ENCODE data around the gene ZNF618.

ZNF618 gene

DNA sequence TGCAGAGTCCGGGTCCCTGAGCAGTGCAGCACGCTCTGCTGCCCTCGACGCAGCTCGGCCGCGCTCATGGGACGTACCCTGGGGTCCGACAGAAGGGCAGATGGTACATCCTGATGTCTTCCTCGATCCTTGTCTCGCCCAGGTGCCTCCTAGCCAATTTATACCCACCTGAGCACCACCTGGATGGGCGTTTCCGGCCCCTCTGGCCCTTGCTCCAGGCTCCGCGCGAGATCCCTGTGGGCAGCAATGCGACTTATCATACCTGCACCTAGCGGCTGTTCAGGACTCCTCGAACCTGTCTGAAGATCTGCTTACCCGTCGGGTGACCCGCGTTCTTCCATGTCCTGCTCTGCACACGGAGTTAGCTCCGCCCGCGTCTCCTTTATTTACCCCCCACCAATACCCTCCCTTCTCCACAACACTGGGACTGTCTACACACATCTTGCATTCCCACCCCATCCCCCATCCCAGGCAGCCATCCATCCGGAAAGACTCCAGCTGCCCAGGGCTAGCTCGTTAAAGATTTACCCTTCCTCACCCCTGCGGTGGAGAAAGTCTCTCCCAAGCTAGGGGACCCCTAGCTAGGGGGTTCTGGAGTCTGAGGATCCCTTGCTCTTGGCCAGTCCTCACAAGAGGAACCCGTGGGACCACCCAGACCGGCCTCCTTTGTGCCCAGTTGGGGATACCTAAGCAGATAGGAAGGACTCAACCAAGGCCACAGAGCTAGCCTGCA lies 223.0 kb downstream of the ZNF618 start, which contains the start of gene KIF12:
Gene KIF12, minus strand, starts transcription at position 357 of the 733 bp plus-strand sequence. Its CDS starts 16 bp downstream, at position 341.
- DNase-seq (ENCODE audit: low read depth in 2 of 2), result no peak

DNA sequence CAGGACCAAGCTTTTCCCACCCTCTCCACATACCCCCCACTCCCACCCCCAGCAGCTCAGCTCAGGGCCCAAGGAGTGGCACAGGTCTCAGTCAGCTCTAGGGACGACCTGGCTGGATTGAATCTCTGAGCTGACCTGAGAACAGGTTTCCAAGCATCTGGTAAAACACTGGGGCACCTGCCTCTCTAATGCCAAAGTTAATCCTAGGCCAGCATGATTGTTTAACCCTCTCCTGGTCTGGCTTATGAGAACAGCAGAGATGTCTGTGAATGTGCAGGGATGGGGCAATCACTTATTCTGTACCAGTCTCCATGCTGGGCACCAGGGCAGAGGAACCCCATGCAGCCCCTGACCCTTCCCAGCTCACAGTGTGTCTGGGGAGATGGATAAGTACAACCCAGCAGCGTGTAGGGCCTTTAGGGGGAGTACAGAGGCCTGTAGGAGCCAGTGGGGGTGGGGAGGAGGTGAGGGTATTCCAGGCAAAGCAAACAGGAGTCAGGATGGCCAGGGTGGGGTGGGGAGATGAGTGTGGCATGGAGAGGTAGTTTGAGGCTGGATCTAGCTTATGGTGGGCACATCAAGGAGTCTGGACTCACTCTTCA lies 223.7 kb downstream of the ZNF618 start:
- DNase-seq (ENCODE audit: low read depth in 2 of 2), result no peak

DNA sequence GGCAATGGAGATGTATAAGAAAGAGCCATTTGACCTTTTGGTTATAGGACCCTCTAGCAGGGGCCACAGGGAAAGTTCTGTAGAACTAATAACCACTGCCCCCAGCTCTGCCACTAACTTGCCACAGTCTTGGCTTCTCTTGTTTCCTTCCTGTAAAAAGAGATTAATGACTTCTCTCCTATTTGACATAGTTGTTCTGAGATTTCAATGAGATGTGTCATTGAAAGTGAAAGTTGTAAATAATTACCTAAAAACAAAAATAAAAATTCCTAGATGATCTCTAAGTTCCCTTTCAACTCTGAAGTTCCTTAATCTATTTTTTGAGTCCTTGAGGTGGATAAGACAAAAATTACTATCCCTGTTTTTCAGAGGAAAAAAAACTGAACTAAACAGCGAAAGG lies 224.4 kb downstream of the ZNF618 start:
- DNase-seq (ENCODE audit: low read depth in 2 of 2), result no peak

GRCh38 chr9:114102484-114102883 lies 226.4 kb downstream of the ZNF618 start:
- no peak for DNase-seq (ENCODE audit: low read depth in 2 of 2)

DNA sequence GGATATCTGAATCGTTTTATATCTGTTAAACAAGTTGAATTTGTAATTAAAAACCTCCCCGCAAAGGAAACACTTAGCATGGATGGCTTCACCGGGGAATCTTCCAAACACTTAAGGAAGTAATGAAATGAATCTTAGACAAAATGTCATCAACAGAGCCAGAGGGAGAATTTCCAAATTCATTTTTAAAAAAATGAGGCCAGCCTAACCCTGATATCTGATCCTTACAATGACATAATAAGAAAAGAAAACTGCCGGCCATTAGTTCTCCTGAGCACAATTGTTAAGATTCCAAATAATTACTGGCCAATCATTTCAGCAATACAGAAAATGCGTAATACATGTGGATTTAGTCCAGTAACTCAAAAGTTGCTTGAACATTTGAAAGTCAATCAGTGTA lies 229.1 kb downstream of the ZNF618 start:
- no peak for DNase-seq (ENCODE audit: low read depth in 2 of 2)

Data from stimulated activated CD8-positive, alpha-beta memory T cell treated with anti-CD3 and anti-CD28 coated beads, Interleukin-15, amount 100 ng/mL, for 48 hours (primary cell).